Adrenal gland (tissue), 5 donors: ENCODE measurements around the gene SLF2.

ENCODE experiments used
- CTCF ChIP-seq, 6 experiments: fragments of 450-650 bp in 4 of 6; fragments of 200-600 bp in 2 of 6; sonication (generic) in 1 of 6; IDR thresholded peaks; 1 replicate in 5 of 6; 2 replicates in 1 of 6; pipeline versions ENCODE4 v1.5.1 to v1.8.0; 2016 to 2021; ENCODE audit warnings: antibody characterized with exemption in 6 of 6, mild to moderate bottlenecking in 2 of 6, moderate library complexity in 1 of 6
- POLR2A ChIP-seq, 2 donors: fragments of 450-650 bp; IDR thresholded peaks; one replicate each; pipeline ENCODE4 v1.6.1; 2017; ENCODE audit warnings: antibody characterized with exemption in 2 of 2, mild to moderate bottlenecking in 2 of 2, moderate library complexity in 1 of 2
- donor health status: DM: no; HTN: no; CAD: no.

GRCh38 chr10:100863433-100863832 lies 49.3 kb upstream of the SLF2 start:
- no peak for TF ChIP-seq POLR2A (IDR thresholded peaks at IDR 0.05)
- TF ChIP-seq CTCF (IDR thresholded peaks at IDR 0.05) = no peak
